HG02981 (cell line): Measurements from ENCODE around the gene CTTN.
"Not testable (repeated sequence)": the region's sequence is repeated elsewhere in the genome, so short reads cannot be mapped to it uniquely, and the experiment has no call there.

Experiments used
- ATAC-seq: cut with Tn5 transposase; IDR thresholded peaks from one replicate; pipeline ENCODE4 v1.9.1; 2021; ENCODE audit warnings: mild to moderate bottlenecking, moderate library complexity; ENCODE audit not compliant: unreplicated experiment

Gene CTTN

GRCh38 chr11:70407814-70408213 is 9.5 kb downstream of the CTTN start:
- ATAC-seq = no peak

- ATAC-seq = not testable (repeated sequence)
These were observed 10.0 kb downstream of the CTTN start for GRCh38 chr11:70408326-70408725.

- ATAC-seq = no peak
These were observed 11.1 kb downstream of the CTTN start for GRCh38 chr11:70409437-70409836.

GRCh38 chr11:70409871-70410270 is 11.5 kb downstream of the CTTN start:
- no peak for ATAC-seq

GRCh38 chr11:70410276-70411205 is 12.2 kb downstream of the CTTN start:
- ATAC-seq = no peak

GRCh38 chr11:70411713-70412452 is 13.6 kb downstream of the CTTN start:
- ATAC-seq = no peak

GRCh38 chr11:70413151-70413550 is 14.8 kb downstream of the CTTN start:
- ATAC-seq = no peak

GRCh38 chr11:70414341-70415100 is 16.2 kb downstream of the CTTN start:
- no peak for ATAC-seq

GRCh38 chr11:70415191-70415590 is 16.9 kb downstream of the CTTN start:
- no peak for ATAC-seq

- ATAC-seq = no peak
These were observed 17.5 kb downstream of the CTTN start for GRCh38 chr11:70415642-70416395.

- no peak for ATAC-seq
These were observed 18.6 kb downstream of the CTTN start for GRCh38 chr11:70416881-70417280.

GRCh38 chr11:70418130-70418529 is 19.8 kb downstream of the CTTN start:
- ATAC-seq = no peak

GRCh38 chr11:70419307-70420007 is 21.1 kb downstream of the CTTN start:
- no peak for ATAC-seq

GRCh38 chr11:70420008-70420464 is 21.7 kb downstream of the CTTN start:
- no peak for ATAC-seq

- ATAC-seq = no peak
These were observed 22.2 kb downstream of the CTTN start for GRCh38 chr11:70420496-70420895.

- no peak for ATAC-seq
These were observed 22.8 kb downstream of the CTTN start for GRCh38 chr11:70421123-70421522.

GRCh38 chr11:70422692-70423522 is 24.6 kb downstream of the CTTN start:
- ATAC-seq = no peak

- ATAC-seq = no peak
These were observed 25.5 kb downstream of the CTTN start for GRCh38 chr11:70423523-70424505.
